ENCODE results near the gene GALK1.

GRCh38 chr17:75751676-75752404 lies 13.2 kb downstream of the GALK1 start:
- TF ChIP-seq CTCF (IDR thresholded peaks at IDR 0.05): no peak
- no peak for TF ChIP-seq ZFX (IDR thresholded peaks at IDR 0.05; ENCODE audit: borderline replicate concordance)

Data from 22Rv1 (cell line).